GM21360 (cell line): ENCODE measurements around the gene RAD51D.
"Not testable (repeated sequence)": the region's sequence is repeated elsewhere in the genome, so short reads cannot be mapped to it uniquely, and the experiment has no call there.

ENCODE experiments used
- ATAC-seq: cut with Tn5 transposase; IDR thresholded peaks from one replicate; pipeline ENCODE4 v1.9.1; 2021; ENCODE audit warnings: mild to moderate bottlenecking, moderate library complexity; ENCODE audit not compliant: unreplicated experiment

The RAD51D gene

DNA sequence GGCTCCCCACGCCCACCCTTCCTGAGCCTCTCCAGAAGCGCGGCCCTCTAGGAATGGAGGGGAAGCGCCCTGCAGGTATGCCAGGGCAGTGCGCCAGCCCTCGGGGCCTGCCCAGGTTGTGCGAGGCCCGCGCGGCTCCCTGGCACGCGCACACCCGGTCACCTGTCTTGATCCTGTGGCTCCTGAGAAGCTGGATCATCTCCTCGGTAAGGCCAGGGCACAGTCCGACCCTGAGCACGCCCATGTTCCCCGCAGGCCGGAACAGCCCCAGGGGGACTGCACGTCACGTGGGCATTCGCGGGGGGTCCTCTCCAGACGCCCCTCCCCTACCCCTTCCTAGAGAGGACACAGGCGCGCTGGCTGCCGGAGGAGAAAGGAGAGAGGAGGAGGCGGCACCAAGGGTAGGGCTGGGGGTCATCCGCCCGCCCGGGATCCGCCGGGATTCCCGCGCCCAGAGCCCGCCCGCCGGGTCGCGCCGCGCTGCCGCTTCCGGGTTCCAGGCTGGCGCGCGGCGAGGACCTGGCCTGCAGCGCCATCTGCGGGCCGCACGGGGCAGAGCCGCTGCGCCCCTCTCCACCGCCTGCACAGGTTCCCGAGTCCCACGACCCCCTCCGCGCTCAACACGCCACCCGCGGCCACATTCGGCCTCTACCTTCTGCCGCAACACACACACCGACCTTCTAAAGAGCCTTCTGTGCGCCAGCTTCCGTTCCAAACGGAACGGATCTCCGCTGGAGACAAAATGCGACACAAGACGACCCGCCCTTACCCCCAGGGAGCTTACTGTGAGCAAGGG, at the start of gene RAD51D:
RAD51D (minus strand) TSS at position 491 of the 796 bp plus-strand sequence; CDS start at position 244, 247 bp downstream.
- peak; percentile 76 for ATAC-seq

DNA sequence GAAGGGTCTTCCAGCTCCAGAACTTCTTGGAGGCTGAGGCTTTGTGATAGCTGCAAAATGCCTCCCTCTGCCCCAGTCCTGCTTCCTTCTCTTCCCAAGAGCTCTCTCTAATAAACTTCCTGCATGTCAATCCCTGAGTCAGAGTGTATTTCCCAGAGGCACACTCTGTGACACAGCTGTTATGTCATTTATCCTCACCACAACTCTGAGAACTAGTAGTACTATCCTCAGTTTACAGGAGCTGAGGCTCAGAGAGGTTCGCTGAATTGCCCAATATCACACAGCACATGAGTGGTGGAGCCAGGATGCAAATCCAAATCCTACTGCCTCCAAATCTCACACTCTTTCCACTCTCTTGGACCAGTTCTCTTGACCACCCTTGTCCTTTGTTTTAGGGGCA, 48.0 kb upstream of the RAD51D start:
- no peak for ATAC-seq

DNA sequence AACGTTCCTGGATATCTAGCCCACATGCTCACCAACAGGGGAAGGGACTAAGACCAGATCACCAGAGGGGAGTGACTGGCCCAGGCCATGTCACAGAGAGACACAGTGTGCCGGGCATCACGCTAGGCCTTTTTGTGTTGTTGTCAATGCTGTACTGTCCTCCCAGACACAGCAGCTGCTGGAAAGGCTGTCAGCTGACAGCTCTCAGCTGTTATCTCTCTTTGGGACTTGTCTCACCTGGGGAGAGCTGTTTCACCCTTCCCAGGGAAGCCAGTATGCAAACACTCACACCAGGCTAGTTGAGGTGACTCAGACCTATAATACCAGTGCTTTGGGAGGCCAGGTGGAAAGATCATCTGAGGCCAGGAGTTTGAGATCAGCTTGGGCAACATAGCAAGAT, 47.4 kb upstream of the RAD51D start:
- ATAC-seq: no peak

DNA sequence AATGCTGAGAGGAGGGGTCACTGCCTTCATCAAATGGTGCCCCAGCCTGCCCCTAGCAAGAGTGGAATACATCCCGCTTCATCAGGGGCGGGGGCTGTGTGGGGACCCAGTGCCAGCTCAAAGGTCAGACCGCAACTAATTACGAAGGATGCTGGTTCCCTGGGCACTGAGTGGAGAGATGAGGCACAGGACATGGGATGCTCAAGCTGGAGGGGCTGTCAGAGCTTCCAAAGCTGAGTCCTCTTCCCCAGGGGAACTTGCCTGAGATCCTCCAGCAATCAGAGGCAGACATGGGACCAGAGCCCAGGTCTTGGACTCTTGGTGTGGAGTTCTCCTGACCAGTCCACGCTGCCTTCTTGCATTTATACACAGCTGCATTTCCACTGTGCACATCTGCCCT, 46.9 kb upstream of the RAD51D start:
- no peak for ATAC-seq

DNA sequence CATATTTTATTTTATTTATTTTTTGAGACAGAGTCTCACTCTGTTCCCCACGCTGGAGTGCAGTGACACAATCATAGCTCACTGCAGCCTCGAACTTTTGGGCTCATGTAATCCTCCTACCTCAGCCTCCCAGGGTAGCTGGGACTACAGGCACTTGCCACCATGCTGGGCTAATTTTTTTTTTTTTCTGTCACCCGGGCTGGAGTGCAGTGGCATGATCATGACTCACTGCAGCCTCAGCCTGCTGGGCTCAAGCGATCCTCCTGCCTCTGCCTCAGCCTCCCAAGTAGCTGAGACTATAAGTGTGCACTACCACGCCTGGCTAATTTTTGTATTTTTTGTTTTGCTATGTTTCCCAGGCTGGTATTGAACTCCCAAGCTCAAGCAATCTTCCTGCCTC, 45.1 kb upstream of the RAD51D start:
- no peak for ATAC-seq

DNA sequence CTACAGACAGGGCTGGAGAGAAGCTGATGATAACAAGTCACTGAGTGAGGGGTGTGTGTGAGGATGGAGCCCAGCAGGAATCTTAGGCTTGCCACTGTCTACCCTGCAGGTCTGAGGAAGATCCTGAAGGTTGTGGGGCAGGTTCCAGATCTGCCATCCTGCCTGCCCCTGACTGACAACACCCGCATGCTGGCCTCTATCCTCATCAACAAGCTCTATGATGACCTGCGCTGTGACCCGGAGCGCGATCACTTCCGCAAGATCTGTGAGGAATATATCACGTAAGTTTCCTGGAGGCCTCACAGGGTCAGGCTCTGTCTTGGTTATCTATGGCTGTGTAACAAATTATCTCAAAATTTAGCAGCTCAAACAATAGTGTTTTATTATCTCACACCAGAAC, 44.2 kb upstream of the RAD51D start:
- no peak for ATAC-seq

DNA sequence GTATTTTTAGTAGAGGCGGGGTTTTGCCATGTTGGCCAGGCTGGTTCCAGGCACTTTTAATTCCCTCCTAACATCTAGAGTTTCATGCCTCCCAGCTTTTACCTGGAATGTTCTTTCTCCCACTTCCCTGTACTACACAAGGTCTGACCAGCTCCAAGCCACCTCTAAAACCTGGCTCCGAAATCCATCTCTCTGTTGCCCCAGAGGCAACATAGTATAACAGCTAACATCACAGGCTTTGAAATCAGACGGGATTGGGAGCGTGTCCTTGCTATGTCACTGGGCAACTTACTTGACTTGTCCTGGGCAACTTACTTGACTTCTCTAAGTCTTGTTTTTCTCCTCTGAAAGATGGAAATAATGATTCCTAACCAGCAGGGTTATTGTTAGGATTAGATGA, 43.1 kb upstream of the RAD51D start:
- ATAC-seq: no peak

DNA sequence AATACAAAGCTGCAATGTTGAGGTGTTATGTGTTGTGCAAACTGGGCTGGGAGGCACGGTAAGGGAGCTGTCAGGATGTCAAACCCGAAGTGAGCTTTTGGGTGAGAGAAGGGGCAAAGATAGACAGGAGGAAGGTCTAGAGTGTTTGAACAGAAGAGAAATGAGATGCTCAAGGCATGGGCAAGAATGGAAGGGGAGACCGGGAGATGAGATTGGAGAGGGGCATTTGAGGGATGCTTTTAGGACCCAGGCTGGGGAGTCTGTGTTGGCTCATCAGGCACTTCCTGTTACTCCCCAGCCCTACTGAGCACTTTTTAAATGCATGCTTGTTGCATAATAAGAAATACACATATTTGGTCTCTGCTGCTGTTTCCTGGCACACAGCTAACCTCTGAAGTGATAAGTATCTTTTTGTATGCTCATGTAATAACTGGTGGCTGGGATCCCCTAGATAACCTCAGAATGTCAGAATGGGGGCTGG, 41.7 kb upstream of the RAD51D start:
- no peak for ATAC-seq

DNA sequence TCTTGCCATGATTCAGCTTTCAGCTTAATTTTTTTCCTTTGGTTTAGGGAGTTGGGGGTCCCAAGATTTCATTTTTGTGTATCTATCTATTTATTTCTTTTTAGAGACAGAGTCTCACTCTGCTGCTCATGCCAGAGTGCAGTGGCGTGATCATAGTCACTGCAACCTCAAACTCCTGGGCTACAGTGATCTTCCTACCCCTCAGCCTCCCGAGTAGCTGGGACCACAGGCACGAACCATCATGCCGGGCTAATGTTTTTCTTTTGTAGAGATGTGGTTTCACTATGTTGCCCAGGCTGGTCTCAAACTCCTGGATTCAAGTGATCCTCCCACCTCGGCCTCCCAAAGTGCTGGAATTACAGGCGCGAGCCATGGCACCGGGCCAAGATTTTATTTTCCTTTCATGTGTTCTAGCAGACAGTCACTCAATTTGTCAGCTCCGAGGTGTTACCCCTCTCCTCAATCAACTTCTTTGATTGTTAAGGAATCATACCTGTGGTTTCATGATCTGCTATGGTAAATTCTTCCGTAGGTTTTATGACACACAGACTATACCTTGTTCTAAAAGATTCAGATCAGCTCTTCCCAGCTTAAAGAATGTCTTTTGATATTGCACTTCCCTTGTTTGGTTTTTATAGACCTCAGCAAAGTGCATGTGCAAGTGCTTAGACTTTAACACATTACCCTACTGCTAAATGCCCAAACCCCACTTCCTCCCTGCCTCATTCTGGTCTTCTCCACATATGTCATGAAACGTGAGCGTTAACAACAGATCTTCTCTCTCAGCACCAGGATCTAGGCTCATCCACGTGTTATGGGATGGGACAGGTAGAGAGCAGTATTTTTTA, 40.9 kb upstream of the RAD51D start:
- no peak for ATAC-seq

DNA sequence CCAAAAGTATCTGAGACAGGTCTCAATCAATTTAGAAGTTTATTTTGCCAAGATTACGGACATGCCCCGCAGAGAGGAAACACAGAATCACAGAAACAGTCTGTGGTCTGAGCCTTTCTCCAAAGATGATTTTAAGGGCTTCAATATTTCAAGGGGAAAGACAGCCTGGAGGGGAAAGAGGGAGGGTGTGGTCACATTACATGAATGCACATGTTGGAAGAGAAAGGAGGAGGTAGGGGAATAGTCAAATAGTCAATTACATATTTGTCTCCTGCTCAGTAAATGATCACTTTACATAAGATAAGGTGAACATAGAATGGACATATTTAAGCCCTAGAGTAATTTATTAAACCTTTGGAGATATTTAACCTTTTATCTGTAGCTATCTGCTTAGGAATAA, 40.3 kb upstream of the RAD51D start:
- no peak for ATAC-seq

DNA sequence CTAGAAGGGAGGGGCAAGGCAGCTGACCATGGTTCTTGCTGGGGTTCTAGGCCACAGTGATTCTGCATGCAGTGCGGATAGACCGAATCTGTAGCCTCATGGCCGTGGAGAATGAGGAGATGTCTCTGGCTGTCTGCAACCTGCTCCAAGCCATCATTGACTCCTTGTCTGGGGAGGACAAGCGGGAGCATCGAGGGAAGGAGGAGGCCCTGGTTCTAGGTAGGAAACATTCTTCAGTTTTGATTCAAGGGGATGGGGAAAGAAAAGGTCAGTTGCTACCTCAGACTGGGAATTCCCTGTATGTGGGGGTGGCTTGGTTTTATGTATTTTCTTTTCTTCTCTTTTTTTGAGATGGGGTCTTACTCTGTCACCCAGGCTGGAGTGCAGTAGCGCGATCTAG, 35.6 kb upstream of the RAD51D start:
- ATAC-seq: no peak

DNA sequence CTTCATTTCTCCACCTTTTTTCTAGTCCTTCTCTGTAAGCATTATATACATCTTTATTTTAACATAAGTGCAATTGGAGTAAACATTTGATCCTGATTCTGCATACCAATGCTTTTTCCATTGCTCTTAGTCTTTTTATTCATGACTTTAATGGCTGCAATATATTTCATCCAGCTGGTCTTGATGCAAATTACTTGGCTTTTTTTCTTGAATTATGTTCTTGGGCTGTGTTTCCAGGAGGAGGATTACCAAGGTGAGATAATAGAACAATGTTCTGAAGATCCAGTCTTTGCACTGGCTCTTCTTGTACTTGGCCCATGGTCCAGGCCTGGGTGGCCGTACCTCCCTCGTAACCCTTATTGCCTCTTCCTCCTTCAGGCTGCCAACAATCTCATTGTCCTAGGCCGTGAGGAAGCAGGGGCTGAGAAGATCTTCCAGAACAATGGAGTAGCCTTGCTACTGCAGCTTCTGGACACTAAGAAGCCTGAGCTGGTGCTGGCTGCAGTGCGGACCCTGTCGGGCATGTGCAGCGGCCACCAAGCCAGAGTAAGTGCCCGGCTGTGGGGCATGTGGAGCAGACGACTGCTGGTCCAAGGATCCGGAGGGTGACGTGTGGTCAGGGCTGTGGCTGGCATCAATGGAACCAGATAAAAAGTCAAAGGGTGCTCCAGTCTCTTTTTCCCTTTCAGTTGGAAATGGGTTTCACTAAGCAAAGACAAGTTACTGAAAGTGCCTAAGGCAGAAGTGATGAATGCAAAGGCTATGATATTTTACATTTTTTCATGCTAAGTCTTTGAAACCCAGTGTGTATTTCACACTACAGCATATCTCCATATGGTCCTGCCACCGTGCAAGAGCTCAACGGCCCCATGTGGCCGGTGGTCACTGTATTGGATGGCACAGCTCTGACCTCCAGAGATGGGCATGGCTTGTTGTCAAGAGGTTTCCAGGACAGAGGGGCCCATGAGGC, 34.8 kb upstream of the RAD51D start:
- no peak for ATAC-seq

DNA sequence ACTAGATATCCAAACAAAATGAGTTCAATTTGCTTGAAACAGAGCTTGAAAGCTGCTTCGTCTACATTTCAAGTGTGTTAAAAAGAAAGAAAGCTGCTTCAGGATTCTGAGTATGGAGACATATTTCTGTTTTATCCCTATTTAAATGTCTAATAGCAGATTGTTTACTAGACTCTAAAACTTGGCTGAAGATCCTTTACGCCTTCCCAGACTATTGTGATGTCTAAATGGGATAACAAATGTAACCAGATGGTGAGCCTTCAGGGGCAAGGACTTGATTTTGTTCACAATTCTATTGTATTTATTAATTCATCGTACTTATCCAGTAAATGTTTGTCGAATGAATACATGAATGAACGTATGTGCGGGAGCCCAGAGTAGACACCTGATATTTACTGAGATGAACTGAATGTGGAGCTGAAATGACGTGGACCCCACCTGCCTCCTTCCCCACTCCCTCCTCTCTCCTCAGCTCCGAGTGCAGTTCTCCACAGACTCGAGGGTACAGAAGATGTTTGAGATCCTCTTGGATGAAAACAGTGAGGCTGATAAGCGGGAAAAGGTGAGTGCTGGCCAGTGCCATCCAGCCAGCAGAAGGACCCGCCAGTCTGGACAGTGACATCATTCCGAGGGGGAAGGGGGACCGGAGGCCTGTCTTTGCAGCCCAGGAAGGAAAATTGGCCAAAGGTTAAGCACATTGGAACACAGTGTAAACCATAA, 32.9 kb upstream of the RAD51D start:
- ATAC-seq: no peak

DNA sequence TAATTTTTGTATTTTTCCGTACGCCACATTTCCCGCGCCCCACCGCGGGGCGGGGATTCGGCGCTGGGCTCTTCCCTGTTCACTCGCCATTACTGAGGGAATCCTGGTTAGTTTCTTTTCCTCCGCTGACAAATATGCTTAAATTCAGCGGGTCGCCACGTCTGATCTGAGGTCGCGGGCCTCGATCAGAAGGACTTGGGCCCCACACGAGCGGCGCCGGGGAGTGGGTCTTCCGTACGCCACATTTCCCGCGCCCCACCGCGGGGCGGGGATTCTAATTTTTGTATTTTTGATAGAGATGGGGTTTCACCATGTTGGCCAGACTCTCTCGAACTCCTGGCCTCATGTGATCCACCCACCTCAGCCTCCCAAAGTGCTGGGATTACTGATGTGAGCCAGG, 31.4 kb upstream of the RAD51D start:
- ATAC-seq: not testable (repeated sequence)

DNA sequence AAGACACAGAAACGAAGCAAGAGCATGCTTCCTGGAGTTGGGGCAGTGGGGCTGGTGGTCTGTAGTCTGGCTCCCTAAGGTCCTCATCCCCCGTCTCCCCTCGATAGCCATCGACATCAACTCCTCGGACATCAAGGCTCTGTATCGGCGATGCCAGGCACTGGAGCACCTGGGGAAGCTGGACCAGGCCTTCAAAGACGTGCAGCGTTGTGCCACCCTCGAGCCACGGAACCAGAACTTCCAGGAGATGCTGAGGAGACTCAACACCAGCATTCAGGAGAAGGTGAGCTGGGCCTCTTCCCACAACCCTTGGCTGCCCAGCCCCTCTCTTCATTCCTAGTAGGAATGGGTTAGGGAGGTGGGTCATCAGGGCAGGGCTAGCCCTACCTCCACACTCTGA, 30.3 kb upstream of the RAD51D start:
- ATAC-seq: no peak

DNA sequence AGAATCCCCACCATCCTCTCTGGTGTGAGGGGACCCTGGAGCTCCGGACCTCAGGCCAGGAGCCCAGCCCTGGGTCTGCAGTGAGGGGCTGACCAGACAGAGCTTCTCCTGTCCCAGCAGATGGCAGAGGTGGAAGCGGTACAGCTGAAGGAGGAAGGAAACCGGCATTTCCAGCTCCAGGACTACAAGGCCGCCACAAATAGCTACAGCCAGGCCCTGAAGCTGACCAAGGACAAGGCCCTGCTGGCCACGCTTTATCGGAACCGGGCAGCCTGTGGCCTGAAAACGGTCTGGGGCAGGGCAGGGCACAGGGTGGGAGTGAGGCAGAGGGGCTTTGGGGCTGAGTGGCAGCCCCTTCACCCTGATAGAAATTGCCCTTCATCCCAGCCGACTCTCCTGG, 28.5 kb upstream of the RAD51D start:
- ATAC-seq: no peak

DNA sequence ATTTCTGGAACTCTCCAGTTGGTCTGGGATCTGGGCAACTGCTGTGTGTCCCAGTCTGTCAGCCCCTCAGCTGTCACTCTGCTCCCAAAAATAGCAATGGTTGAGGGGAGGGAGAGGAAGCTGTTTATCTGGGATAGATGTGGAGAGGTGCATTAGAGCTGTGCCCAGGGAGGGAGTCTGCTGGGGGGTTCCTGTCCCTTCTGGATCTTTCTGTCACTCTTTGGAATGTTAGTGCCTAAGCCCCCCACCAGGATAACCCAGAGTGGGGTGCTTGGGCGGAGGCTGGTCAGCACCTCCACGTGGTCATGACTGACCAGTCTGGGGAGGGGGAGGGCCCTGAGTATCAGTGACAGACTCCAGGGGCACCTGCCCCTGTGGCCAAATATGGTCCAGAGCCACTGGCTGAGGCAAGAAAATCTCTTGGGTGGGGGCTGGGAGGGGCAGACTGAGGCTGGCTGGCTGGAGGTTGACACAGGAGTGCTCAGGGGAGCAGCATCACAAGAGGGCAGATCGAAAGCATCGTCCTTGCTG, 27.8 kb upstream of the RAD51D start, which contains the start of gene UNC45B:
UNC45B (plus strand) TSS at position 443 of the 531 bp plus-strand sequence. CDS start 447 bp downstream, outside the sequence.
- ATAC-seq: no peak

DNA sequence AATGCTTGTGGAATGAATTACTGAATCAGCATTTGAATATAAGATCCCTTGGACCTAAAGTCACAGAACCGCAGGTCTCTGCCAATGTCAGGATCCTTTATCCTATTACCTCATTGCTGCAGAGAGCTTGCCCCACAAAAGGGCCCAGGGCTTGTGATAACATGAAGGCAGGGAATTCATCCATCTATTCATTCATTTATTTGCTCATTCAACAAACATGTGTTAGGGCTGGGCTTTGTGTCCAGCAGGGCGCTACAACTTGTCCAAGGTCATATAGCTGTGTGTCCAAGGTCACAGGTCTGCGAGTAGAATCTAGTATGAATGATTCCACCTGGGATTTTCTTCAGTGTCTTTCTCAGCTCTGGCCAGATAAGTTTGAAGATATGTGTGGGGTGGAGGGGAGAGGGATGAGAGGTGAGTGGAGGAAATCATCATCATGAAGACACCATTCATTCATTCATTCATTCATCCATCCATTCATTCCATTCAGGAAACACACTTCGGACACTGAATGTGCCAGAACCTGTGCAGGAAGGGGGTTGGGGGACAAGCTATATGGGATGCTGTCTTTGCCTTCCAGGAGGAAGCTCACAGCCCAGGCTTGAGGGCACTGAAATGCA, 26.7 kb upstream of the RAD51D start:
- ATAC-seq: no peak

DNA sequence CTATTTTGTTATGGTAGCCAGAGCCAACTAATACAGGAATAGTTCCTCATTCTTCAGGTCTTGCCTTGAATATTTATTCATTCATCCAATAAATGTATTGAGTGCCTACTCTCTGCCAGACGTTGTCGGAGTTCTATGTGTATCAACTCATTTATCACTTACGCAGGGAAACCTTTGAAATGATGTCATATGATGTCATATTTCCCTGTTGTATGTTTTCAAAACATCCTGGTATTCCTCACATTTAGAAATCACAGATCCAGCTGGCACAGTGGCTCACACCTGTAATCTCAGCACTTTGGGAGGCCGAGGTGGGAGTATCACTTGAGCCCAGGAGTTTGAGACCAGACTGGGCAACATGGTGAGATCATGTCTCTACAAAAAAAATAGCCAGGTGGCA, 25.2 kb upstream of the RAD51D start:
- ATAC-seq: no peak

DNA sequence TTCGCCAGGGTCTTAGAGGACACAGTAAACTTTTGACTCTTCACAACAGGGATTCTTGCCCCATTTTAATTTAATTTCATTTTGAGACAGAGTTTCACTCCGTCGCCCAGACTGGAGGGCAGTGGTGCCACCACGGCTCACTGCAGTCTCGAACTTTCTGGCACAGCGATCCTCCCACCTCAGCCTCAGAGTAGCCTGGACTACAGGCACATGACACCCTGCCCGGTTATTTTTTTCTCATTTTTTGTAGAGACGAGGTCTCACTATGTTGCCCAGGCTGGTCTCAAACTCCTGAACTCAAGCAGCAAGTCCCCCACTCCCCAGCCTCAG, 22.8 kb upstream of the RAD51D start:
- no peak for ATAC-seq
